HG02798 (cell line): ENCODE measurements around the gene PTPRE.
A peak's percentile ranks its signal among the peaks of the same experiment; 100 is the strongest.

Experiments
- ATAC-seq: cut with Tn5 transposase; IDR thresholded peaks from one replicate; pipeline ENCODE4 v1.9.1; 2021; ENCODE audit warnings: mild to moderate bottlenecking; ENCODE audit not compliant: unreplicated experiment, poor library complexity

Gene PTPRE

DNA sequence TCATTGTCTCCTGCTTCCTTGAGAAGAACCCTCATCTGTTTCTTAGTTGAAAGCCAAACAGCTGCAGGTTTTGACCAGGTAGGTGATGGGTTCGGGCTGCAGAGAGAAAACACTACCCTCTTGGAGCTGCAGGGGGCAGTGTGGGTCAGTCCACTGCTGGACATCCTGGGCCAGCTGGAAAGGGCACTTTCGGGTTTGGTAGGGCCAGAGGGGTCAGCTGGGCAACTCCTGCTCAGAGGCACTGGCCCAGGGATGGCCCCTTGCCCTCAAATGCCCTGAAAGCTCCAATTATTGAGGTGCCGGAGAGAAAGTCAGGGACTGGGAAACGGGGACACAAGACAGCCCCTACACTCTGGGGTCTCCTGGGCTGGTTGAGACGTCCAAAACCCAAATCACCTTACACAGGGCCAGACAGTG, 128.7 kb downstream of the PTPRE start:
- ATAC-seq = peak; percentile 82

GRCh38 chr10:128036011-128036615, 129.2 kb downstream of the PTPRE start:
- ATAC-seq = no peak

DNA sequence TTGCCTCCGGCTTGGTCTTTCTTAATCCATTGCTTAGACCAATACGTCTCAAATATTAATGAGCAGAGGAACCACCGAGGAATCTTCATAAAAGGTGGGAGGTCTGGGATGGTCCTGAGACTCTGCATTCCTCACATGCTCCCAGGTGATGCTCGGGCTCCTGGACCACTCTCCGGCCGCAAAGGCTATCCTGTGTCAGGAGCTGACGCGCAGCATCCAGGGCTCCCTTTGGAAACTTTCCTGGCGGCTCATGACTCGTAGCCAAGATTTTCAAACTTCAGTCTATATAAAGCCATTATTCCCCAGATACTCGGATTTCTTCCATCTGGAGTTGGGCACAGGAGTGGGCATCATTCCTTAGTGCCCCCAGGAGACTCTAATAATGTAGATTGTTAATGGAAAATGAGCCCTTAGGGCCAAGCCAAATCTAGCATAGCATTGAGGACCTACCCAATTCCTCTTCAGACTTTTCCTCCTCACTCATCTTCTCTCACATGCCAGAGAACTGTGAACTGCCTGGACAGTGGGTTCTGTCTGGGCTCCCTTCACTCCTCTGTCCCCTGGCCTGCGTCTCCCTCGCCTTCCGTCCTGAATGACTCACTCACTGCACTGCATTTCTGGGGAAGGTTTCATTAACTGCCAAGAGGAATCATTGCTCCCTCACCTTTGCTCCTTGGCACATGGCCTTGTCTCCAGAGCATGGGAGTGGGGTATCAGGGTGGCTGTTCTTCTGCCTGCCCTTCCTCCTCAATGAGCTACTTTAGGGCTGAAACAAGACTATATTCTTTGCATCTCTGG, 130.0 kb downstream of the PTPRE start:
- ATAC-seq = no peak

GRCh38 chr10:128040096-128040495, 133.2 kb downstream of the PTPRE start:
- ATAC-seq = no peak

DNA sequence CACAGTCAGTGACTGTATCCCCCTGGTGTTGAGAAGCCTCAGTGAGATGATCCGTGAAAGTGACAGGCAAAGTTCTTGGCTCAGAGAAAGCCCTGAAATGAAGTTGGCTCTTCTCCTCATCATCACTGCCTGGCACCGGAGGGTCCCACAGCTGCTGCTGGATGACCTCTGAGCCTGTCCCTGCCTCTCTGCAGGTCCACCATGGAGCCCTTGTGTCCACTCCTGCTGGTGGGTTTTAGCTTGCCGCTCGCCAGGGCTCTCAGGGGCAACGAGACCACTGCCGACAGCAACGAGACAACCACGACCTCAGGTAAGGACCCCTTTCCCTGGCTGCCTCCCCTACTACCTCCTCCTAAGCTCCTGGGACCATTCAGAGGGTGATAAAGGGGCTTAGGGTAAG, 133.8 kb downstream of the PTPRE start:
- no peak for ATAC-seq

- no peak for ATAC-seq
Observed at GRCh38 chr10:128042131-128042610, 135.3 kb downstream of the PTPRE start.

DNA sequence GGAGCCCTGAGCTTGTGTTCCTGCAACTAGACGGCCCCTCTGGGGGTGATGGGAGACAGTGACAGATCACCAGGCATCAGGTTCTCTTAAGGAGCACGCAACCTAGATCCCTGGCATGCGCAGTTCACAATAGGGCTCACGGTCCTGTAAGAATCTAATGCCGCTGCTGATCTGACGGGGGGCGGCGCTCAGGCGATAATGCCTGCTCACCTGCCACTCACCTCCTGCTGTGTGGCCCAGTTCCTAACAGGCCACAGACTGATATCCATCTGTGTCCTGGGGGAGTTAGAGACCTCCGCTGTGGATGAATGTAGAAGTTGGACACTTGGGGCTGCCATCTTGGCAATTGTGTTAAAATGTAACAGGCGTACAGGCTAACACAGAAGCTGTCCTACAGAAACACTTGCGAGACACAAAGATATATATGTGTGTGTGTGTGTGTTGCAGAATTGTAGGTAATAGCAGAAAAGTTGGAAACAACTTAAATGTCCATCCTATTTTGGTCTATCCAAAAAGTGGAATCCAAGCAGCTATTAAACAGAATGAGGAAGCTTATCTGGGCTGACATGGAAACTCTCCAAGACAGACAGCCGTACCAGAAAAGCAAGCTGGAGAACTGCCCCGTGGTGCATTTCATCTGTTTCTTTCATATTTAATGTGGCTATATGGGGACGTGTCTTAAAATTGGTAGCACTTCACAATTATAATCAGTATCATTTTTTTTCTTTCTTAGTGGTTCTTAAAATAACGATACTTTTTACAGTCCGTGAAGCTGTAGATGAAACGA, 136.5 kb downstream of the PTPRE start:
- no peak for ATAC-seq

- ATAC-seq = no peak
Observed at GRCh38 chr10:128044186-128044585, 137.3 kb downstream of the PTPRE start.

- ATAC-seq = no peak
Observed at GRCh38 chr10:128044961-128045832, 138.3 kb downstream of the PTPRE start.

- no peak for ATAC-seq
Observed at GRCh38 chr10:128045833-128046120, 138.9 kb downstream of the PTPRE start.

- no peak for ATAC-seq
Observed at GRCh38 chr10:128046156-128046952, 139.5 kb downstream of the PTPRE start.

DNA sequence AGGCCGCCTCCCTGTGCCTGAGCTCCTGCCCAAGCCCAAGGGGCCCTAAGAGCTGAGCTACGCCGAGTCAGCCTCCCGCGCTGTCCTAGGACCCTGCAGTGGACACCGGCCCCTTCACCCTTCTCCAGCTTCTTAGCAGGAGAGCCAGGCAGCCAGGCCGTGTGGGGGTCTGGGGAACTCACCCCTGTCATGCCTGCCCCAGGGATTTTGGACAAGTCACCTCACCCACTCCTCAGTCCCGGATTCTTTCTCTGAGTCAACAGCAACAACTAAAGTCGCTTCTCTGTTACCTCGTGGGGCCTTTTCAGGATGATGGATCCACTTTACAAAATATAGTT, 140.0 kb downstream of the PTPRE start:
- ATAC-seq = no peak

- peak; percentile 99 for ATAC-seq
Observed at GRCh38 chr10:128047351-128047750, 140.4 kb downstream of the PTPRE start.

DNA sequence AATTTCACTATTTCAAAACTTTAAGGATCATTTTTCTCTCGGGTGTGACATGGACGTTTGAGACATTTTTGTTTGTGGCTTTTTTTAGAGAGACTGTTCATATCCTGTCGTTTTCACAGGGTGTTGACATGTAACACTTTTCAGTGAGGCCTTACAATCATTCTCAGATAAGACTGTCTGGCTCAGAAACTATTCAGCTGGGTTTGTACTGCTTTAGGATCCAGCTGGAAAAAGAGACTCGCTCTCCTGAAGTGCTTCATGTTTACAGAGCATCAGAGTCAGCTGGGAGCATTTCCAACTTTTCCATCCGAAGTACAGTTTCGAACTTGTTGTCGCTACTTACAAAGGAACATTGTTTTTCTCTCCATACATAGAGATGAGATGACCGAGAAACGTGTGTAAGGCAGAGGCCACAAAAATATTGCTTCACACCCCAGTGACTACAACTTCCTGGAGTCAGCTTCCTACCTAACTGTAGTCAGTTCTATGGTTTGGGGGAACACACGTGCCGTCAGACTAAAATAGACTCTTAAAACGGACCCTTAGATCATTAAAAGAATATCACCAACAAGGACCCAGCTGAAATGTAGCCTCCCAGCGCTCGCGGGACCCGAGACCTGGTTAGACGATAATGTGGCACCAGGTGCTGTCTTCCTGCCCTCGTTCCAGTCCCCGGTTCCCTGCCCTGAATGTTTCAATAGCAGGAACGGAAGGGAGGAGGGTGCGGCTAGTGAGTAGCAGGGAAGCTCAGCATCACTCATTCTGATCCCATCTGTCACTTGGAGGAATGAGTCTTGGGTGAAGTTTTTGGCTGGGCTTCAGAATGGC, 141.3 kb downstream of the PTPRE start:
- ATAC-seq = peak; percentile 23

DNA sequence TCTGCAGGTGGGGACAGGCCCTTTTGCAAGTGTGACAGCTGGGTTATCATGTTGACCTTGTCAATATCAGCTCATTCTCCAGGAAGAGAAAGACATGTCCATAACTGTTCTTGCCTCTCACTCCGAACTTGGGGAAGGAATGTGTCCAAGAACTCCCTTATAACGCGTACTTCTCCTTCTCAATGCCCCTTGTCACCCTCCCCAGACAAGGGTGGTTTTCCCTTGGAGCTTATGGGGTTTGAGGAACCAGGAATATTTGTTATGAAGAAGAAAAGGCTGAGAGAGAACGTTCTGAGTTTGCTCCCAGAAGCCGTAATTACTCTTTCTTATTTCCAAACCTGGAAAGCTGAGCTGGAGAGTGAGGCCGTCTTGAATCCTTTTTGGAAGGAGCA, 141.9 kb downstream of the PTPRE start:
- ATAC-seq = no peak

DNA sequence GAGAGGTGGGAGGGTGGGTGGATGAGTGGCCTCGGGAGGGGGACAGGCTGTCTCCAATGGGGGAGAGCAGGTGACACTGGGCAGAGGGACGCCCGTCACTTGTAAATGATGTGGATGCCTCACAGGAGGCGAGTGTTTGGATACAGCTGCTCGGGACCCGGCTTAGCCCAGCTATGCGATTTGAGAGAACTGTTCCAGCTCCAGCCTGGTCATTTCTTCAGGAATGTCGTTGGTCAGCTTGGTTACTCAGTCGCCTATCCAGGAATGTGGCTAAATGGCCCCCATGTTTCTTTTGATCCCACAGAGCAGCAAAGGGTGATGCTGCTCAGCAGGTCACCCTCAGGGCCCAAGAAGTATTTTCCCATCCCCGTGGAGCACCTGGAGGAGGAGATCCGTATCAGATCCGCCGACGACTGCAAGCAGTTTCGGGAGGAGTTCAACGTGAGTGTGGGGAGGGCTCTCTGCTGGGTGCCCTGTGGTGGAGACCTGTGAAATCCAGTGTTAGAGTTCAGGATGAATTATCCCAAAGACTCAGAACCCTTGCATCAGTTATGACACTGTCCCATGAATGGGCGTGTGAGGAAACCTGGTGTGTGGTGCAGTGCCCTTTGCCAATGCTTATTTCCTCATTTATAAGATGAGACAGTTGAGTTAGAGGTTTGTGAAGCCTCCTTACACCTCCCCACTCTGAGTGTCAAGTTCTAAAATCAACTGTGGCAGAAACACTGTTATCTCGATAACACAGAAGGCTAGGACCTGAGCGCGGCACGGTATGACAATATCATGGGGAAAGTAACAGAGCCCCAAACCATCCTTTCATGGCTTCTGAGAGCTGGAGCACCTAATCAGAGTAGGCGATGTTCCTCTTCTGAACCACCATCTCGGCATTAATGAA, 142.6 kb downstream of the PTPRE start:
- ATAC-seq = no peak

- no peak for ATAC-seq
Observed at GRCh38 chr10:128050121-128050516, 143.2 kb downstream of the PTPRE start.

GRCh38 chr10:128050936-128051335, 144.0 kb downstream of the PTPRE start:
- ATAC-seq = no peak
